LNCAP (cell line): ENCODE measurements around the gene MEIS2.

Experiments used
- CTCF ChIP-seq: fragments of 450-650 bp; IDR thresholded peaks from 2 replicates; pipeline ENCODE4 v1.5.1; 2017; ENCODE audit warnings: mild to moderate bottlenecking

The MEIS2 gene

GRCh38 chr15:37086120-37086519, 14.2 kb downstream of the MEIS2 start:
- TF ChIP-seq CTCF = no peak

GRCh38 chr15:37084602-37085001, 15.7 kb downstream of the MEIS2 start:
- no peak for TF ChIP-seq CTCF

GRCh38 chr15:37083610-37084009, 16.7 kb downstream of the MEIS2 start:
- no peak for TF ChIP-seq CTCF

- TF ChIP-seq CTCF = no peak
These were observed 18.4 kb downstream of the MEIS2 start for GRCh38 chr15:37081983-37082382.

- TF ChIP-seq CTCF = no peak
These were observed 20.0 kb downstream of the MEIS2 start for GRCh38 chr15:37080261-37080921.

GRCh38 chr15:37079726-37080125, 20.6 kb downstream of the MEIS2 start:
- TF ChIP-seq CTCF = no peak

GRCh38 chr15:37078566-37078965, 21.8 kb downstream of the MEIS2 start:
- TF ChIP-seq CTCF = no peak
